Umbilical cord (tissue), 2 donors: ENCODE measurements around the gene ZNF618. TPM values are rescaled to one million over a fixed set of nuclear protein-coding genes. Genes with fewer than 3 reads are reported as not detected.
"Not testable (repeated sequence)": the region's sequence is repeated elsewhere in the genome, so short reads cannot be mapped to it uniquely, and the experiment has no call there.

ENCODE experiments used
- DNase-seq: peaks from one replicate; pipeline ENCODE4 v3.0.0-alpha.2; 2015; ENCODE audit warnings: low spot score
- total RNA-seq: library from RNA; depleted of rRNA; stranded (reverse); fragments of >200 nt; gene quantifications from one replicate; pipeline ENCODE4 v1.2.3, GENCODE V29; 2014; ENCODE audit warnings: low replicate concordance; ENCODE audit not compliant: insufficient read depth

ZNF618 gene
- total RNA-seq, 1 donor from 2014 or later: 12.3 TPM

DNA sequence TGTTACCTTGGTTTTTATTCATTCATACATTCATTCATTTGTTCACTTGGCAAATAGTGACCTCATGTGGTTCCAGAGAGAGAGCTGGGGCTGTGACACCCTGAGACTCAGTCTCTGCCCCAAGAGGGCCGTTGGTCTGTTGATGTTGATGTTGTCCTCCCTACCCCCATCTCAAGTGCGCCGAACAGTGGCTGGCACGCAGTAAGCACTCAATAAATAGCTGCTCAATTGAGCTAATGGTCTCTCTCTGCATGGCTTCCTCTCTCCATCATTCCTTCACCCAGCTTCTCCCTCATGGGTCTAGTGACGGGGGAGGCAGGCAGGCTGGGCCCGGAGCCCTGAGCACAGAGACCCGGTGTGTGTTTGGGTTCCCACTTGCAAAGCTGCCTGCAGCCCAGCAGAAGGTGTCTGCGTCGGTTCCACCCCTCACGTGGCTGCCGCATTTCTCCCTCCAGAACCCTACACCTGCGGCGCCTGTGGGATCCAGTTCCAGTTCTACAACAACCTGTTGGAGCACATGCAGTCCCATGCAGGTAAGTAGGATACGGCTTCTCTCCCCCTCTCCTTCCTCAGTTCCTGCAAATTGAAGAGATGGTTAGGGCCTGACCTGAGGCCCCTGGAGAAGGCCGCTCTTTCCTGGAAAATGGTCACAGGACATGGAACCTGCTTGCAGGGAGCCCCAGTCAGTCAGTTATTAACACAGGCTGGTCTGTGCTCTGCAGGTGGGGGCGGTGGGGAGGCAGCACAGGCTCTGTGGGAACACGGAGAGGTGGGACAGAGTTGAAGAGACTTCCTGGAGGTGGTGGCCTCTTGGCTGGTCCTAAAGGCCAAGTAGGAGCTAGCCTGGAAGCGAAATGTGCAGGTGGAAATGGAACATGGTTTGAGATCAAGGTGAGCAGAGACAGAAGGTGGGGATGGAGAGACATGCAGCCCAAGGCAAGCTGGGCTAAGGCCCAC, 160.0 kb downstream of the ZNF618 start:
- DNase-seq: no peak

DNA sequence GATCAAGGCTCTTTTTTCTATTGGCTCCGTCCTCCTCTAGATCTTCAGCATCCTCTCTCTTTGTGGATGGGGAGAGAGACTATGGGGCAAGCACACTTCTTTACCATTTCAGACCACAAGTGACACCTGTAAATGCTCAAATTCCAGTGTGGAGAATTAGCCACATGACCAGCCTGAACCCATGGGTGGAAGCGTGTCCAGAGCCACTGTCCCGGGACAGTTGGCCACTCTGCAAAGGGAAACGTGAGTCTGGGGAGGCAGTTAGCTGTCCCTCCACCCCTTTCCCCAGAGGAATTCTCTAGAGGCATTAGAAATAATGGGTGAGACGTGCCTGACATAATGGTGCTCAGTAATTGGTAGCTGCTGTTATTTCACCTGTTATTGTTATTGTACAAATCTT, 161.1 kb downstream of the ZNF618 start:
- DNase-seq: no peak

DNA sequence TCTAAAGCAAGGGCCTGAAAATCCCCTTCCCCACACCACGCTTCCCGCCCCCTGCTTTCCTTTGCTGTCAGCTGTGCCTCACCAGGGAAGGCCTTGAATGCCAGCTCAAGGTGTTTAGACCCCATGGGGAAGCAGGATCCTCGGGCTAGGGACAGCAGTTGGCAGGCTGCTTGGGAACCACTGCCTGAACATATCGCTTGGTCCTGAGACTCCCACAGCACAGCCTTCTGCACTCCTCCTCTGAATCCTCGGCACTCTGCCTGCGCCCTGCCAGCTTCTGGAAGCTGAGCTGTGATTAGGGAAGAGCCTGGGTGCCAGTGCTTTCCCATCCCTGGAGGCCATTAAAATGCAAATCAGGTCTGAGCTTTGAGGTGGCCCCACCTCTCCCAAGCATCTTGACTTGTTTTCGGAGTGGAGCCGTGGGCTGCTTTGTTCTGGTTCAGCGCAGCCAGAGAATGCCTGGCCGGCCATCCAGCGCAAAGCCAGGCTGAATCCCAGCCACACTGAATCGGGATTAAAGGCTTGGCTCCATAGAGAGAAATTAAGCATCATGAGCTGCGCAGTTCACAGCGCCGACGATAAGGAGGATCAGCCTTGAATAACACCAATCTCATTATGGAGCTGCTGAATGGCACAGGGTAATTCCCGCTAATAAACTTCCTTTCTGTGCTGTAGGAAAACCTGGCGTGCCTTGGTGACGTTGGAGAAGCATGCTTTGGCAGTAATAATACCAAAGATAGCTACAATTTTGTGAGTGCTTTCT, 162.0 kb downstream of the ZNF618 start:
- DNase-seq: no peak

DNA sequence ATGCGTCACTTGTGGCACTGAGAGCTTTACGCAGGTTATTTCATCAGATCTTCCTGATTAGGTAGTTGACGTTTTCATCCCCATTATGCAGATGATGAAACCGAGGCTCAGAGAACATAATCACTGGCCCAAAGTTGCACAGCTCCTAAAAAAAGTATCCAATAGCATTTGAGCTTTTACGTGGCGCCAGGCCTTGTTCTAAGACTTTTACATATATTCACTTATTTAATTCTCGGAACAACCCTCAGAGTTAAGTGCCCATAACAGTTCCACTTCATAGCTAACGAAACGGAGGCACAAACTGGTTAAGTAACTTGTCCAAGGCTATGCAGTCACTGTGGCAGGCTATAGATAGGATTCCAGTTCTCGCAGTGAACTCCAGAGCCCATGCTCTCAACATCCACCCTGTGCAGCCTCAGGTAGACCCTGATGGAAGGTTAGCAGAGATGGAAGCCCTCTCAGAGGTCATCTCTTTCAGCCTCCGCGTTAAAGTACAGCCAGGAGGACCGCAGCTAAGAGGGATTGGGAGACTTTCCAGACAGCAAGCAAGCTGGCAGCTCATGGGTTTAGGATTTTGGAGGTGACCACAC, 162.7 kb downstream of the ZNF618 start:
- DNase-seq: no peak

DNA sequence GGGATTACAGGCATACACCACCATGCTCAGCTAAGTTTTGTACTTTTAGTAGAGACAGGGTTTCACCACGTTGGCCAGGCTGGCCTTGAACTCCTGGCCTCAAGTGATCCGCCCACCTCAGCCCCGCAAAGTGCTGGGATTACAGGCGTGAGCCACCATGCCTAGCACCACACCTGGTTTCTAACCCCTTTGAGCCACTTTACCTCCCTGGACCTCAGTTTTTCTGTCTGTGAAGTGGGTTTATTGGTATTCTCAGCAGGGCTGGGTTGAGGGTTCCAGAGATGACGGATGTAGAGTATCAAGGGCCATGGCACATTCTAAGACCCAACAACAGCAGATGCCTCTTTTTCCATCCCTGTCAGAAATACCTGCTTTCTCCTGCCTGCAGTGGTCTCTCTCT, 163.4 kb downstream of the ZNF618 start:
- DNase-seq: no peak

DNA sequence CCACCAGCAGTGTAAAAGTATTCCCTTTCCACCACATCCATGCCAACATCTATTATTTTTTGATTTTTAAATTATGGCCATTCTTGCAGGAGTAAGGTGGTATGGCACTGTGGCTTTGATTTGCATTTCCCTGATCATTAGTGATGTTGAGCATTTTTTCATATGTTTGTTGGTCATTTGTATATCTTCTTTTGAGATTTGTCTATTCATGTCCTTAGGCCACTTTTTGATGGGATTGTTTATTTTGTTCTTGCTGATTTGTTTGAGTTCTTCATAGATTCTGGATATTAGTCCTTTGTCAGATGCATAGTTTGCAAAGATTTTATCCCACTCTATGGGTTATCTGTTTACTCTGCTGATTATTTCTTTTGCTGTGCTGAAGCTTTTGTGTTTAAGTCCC, 167.6 kb downstream of the ZNF618 start:
- DNase-seq: not testable (repeated sequence)

DNA sequence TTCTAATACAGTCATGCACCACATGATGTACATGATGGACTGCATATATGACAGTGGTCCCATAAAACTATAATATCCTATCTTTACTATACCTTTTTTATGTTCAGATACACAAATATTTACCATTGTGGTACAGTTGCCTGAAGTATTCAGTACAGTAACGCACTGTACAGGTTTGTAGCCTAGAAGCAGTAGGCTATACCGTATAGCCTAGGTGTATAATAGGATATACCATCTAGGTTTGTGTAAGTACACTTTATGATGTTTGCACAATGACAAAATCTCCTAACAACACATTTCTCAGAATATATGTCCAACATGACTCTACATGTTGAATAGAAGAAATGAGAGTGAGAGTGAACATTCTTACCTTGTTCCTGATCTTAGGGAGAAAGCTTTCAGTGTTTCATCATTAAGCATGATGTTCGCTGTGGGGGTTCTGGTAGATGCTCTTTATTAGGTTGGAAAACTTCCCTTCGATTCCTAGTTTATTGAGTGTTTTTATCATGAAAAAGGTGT, 170.2 kb downstream of the ZNF618 start:
- DNase-seq: no peak

DNA sequence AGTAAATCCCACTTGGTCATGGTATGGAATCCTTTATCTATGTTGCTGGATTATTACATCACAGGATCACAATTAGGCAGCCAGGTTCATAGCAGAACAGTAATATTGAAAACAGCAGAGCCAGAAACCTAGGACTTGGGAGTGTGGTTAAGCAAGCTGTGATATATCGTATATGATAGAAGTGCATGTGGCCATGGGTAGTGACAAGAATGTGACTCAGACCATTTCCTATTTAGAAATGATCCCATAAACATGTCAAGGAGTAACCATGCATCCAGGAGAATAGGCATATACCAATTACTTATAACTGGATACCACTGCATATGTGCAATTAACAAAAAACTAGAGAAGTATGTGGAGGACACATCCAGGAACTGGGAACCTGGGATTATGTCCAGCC, 170.8 kb downstream of the ZNF618 start:
- DNase-seq: no peak

DNA sequence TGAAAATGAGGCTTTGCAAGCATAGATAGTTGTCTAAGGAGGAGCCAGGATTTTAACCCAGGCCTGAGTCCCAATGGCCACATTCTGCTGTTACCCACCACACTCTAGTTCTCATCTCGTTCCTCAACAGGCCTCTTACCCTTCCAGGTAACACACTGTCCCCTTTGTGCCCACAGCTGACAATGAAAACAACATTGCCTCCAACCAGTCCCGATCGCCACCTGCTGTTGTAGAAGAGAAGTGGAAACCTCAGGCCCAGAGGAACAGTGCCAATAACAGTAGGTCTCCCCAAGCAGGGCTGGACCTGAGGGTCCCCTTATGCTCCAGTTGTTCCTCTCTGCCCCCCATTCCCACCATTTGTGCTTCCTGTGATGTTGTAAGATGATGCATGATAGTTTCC, 171.6 kb downstream of the ZNF618 start:
- DNase-seq: no peak

DNA sequence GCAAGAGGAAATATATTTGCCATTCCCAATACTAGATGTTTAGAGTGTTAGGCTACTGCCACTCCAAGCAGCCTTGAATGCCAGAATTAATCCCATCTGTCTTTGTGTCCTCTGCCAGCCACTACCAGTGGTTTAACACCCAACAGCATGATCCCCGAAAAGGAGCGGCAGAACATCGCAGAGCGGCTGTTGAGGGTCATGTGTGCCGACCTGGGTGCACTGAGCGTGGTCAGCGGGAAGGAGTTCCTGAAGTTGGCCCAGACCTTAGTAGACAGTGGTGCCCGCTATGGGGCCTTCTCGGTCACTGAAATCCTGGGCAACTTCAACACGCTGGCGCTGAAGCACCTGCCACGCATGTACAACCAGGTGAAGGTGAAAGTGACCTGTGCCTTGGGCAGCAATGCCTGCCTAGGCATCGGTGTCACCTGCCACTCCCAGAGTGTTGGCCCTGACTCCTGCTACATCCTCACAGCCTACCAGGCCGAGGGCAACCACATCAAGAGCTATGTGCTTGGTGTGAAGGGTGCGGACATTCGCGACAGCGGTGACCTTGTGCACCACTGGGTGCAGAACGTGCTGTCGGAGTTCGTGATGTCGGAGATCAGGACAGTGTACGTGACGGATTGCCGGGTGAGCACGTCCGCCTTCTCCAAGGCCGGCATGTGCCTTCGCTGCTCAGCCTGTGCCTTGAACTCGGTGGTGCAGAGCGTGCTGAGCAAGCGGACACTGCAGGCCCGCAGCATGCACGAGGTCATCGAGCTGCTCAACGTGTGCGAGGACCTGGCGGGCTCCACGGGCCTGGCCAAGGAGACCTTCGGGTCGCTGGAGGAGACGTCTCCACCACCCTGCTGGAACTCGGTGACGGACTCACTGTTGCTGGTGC, 172.7 kb downstream of the ZNF618 start:
- DNase-seq: no peak

DNA sequence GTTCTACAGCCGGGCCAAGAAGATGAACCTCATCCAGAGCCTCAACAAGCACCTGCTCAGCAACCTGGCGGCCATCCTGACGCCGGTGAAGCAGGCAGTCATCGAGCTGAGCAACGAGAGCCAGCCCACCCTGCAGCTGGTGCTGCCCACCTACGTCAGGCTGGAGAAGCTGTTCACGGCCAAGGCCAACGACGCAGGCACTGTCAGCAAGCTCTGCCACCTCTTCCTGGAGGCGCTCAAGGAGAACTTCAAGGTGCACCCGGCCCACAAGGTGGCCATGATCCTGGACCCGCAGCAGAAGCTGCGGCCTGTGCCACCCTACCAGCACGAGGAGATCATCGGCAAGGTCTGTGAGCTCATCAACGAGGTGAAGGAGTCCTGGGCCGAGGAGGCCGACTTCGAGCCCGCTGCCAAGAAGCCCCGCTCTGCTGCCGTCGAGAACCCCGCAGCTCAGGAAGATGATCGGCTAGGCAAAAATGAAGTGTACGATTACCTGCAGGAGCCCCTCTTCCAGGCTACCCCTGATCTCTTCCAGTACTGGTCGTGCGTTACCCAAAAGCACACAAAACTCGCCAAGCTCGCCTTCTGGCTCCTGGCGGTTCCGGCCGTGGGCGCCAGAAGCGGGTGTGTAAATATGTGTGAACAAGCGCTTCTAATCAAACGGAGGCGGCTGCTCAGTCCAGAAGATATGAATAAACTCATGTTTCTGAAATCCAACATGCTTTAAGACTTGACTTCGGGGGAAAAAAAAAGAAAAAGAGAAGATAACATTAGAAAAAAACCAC, 173.5 kb downstream of the ZNF618 start:
- no peak for DNase-seq

DNA sequence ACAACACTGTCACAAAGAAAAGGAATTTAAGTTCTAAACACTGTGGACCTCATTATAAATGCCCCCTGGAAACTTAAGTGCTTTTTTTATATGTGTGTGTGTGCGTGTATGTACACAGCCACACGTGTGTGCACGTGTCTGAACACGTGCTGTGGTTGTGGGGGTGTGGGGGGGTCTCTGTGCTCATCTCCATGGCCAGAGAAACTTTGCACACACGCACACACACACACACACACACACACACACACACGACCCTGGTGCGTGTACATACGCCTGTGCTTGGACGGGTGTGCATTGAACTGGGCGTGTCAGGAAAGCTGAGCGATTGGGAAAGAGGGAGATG, 174.1 kb downstream of the ZNF618 start:
- no peak for DNase-seq

DNA sequence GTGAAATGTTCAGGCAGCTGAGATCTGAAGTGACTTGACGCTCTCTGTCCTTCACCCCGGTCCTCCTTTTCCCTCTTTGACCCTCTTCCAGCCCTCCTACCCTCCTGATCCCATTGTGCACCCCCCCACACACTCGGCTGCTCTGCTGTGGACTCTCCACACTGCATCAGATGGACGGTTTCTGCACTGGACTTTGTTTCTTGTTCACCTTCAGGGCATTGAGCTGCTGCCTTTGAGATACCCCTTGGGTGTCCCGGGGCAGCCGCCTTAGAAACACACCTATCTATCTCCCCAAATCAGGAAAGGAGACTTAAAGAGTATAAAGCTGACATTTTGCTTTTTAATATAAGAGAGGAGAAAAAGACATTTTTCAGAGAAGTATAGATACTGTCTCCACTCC, 174.5 kb downstream of the ZNF618 start:
- no peak for DNase-seq

DNA sequence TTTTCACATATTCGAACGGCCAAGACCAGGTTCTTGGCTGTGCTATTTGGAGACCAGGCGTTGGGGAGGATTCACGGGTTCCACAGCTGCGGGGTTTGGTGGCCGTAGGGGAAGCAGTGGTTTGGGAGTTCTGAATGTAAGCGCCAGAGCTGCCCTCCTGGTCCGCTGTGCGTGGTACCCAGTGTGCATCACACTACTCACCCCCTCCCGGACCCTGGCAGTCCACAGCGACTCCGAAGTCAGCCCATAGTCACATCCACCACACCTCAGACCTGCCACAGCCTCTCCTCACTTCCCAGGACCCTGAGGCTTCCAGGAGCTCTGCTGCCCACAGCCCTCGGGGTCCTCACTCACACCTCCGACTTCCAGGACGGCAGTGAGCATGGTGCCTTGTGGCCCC, 175.2 kb downstream of the ZNF618 start:
- DNase-seq: no peak

DNA sequence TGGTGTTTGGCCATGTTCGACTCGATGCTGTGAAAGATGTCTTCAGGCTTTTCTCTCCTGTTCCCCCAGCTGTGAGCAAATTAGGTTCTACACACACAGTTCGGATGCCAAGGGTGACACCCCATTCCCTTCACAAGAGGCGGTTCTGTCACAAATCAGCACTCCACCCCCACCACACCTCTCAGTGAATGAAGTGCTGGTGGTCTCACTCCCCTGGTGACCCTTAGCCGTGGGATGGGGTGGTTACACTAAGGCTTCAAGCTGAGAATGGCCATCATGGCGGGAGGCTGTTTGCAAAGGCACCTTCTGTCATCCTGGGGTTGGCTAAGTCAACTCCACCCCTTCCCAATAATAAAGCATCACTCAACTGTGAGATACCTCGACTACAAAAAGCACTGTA, 175.6 kb downstream of the ZNF618 start:
- no peak for DNase-seq

DNA sequence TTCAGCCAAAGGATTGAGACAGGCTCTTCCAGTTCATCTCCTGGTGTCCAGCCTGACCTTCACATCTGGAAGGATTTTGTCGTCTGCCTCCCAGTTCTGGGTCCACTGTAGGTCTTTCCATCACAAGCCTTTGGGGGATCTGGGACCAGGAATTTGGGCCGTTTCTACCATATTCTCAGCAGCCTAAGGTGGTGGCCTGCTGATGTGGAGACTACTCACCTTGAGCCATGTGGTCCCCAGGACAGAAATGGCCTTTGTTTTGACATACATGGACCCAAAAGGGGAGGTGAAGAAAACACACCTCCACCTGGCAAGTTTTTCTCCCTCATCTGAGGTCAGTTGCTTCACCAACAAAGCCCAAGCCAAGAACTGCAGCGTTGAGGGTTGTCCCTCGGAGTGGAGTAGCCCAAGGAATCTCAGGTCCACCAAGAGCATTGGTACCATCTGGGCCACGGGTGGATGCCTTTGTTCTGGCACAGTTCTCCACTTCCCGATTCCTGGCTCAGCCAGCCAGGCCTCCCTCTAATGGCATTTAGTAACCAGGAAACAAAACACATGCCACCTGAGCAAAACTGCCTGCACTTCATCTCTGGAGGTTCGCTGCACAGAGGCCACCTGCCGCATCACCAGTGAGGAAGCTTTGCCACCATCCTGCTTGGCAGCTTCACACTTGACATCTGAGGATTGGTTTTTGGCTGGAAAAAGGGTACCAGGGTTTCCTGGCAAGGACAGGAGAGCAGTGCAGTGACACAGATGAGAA, 177.3 kb downstream of the ZNF618 start:
- DNase-seq: no peak

DNA sequence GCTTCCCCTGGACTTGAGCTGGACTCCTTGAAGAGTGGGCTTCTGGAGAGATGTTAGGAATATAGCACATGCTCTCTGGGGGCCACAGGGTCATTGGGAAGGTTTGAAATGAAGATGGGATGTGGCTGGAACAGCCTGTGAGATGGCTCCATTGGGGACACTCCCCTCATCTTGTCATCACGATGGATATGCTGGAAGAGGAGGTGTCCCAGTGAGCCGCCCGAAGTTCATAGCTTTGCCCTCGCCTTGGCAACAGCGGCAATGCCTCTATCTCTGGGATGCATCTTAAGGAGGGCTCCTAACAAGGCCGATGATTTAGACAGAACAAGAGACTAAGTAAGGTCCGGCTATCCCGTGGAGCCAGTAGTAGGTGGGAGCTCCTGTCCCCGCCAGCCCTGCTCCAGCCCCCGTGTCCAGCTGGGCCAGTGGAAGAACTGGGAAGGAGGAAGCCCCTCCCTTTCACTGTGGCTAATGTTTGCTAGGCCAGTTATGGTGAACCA, 178.1 kb downstream of the ZNF618 start:
- DNase-seq: no peak

DNA sequence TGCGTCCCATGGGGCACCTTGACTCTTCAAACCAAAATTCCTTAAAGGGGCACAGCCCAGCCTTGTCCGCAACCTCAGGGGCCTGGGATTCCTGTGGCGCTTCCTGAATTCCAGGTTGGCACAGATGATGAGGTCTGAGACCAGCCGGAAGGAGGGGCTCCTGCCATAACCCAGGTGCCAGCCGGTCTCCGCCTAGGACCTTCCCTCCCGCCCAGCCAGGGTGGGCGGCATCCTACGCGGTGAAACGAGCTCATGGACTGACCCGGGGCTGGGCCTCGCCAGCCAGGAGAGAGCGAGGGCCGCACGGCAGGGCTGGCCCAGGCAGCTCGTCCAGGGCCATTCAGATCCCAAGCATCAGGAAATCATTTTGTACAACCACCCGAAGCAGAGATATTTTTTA, 179.0 kb downstream of the ZNF618 start:
- no peak for DNase-seq

DNA sequence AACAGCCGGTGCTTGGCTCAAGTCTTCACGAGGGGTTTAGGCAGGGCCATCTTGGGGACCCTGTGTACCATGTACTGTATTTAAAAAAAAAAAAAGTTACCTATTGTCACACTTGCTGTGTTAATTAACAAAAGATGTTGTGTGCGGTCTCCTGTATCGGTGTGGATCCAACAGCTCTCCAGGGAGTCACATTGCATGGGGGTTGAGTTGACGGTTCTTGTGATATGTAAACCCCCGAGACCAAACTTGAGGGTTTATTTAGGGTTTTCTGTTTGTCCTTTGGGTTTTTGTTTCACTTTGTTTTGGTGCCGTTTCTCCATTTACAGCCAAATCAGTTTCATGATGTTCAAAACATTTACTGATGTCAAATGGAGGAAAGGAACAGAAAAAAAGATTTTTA, 179.8 kb downstream of the ZNF618 start:
- no peak for DNase-seq

DNA sequence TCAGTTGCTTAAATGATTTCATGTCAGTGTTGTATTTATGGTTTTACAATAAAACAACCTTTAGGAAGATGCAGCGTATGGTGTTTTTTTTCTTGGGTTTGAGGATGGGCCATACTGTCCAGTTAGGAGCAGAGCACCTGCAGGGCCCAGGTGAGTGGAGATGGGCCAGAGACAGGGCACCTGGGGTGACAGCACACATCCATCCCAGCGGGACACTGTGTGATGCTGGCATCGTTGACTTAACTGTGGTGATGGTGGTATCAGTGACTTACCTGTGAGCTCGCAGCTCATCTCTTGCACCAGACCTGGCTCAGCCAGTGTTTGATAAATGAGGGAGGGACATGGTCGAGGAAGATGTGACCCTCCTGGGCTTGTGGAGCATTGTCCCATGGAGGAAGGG, 180.4 kb downstream of the ZNF618 start:
- DNase-seq: no peak
